GM18907 (cell line): ENCODE measurements around the gene PGC.
"Not testable (repeated sequence)": the region's sequence is repeated elsewhere in the genome, so short reads cannot be mapped to it uniquely, and the experiment has no call there.

Experiments
- ATAC-seq: cut with Tn5 transposase; IDR thresholded peaks from one replicate; pipeline ENCODE4 v1.9.1; 2021; ENCODE audit warnings: mild to moderate bottlenecking, moderate library complexity; ENCODE audit not compliant: unreplicated experiment

PGC gene

DNA sequence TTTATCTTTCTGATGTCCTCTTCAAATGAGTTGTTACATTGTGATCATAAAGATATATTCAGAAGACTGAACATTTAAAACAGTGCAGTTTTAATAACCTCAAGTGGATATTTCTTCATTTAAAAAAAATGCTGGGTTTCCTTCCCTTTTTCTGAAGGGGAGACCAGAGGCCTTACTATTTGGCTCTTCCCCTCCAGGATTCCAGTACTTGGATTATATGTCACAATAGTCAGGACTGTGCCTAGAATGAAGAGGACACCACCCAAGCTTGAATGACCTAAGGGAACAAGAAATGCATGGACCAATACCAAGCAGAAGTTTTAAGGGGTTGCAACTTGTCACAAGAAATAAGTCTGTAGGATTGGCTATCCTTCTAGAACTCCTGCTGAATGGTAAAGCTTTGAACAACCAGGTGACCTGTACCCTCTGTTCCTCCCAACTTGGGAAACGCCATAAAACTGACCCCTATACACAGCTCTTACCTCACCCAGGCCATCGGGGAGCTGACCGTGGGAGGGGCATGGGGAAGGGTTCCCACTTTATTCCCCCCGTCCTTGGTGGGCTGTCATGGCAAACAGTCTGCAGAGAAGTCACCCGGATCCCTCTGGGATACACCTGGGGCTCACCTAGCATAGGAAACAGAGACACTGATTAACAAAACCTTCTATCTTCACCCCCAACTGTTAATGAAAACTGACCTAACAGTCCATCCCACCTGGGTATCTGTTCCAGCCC lies 30.5 kb upstream of the PGC start:
- no peak for ATAC-seq

DNA sequence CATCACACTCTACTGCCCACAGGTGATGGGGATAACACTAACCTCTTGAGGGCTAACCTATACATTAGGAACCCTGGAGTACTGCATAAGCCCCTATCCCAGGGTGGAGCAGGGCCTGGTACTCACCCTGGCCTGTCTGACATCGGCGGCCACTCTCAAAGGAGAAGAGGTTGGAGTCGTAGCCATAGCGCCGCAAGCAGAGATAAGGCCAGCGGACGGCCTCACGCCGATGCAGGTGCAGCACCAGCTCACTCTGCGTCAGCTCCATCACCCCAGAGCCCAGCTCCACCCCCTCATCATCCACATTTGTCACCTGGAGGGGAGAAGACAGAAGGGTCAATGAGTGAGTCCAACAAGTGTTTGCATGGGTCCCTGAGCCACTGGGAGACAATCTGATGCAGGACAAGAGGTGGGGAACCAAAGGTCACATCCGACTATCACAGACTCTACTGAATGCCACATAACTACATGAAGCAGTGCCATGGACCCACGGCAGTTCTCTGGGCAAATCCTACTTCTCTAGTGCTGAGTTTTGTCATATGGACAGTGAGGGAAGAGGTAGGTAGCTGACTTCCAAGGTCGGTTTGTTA lies 28.2 kb upstream of the PGC start:
- ATAC-seq: no peak

DNA sequence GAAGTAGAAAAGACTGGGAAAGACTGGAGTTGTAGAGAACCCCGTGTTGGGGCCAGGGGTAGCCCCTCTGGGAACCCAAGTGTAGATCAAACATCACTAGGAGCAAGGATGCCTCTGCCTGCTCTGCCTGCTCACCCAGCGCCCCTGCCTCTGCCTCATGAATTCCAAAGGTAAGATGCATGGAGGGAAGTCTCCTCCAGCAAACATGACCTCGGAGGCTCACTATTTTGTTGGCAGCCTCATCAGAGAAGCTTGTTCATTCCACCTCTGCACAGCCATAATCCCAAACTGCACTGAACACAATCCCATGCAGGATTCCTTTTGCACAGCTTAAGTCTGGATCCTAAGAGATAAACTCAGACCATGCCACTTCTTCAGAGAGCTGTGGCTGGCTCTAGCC lies 27.6 kb upstream of the PGC start:
- no peak for ATAC-seq

DNA sequence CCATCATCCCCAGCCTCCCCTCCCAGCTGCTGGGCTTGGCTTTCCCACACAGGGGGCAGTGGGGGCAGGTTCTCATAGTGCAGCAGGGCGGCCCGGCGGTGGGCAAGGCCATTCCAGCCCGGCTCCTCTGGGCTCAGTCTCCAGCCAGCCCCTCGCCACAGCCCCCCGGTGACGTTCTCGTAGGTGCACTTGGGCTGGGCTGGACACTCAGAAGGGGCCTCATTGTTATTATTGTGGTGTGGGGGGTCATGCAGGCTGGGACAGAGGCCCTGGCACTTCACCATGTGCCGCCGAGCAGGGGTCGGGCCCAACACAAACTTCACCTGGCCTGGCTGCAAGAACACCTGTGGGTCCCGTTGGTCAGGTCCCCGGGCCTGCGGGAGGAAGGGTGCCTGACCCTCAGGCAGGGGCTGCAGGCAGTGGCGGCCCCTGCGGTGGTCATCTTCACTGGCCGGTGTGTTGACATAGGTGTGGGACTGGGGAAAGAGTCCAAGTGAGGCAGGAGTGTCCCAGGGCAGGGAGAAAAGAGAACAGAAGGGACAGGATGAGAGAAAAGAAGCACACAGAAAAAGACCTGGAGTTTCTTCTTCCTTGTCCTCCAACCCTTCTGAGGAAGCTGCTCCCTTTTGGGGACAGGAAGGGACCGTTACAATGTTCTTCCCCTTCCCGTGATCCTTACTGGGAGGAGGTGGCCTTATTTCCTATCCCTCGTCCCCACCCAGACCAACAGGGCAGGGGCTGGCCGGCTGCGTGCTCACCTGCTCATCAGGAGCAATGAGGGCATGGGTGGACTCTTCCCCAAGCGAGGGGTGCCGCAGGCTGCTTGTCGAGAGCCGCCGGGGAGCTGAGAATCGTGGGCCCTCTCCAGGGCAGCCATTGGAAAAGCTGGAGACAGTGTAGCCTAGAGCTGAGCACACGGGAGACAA lies 24.1 kb upstream of the PGC start:
- no peak for ATAC-seq

DNA sequence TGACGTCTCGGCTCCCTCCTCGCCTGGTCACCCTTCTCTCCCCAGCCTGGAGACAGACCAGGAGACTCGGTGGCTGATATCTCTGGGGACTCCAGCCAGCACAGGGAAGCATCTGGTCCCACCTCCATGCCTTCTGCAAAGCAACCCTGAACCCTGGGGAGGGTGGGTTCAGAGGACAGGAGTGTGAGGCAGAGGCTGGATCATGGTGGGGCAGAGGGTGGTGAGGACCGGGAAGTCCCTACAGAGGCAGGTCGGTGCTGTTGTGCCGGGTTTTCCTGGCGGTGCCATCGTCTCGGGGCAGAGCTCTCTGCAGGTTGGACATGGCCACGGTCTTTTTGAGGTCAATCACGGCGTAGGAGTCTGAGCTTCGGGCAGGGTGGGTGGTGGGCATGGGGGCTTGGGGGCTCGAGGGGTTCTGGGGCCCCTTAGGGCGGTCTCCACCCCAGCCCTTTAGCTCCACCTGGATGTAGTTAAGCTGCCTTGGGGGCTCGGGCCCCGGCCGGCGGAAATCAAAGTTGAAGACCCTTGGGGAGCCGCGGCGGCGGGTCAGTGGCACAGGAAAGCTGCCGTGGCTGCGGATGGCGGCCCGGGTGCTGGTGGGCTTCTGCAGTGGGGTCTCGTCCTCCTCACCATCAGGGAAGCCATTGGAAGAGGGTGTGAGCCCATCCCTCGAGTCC lies 23.3 kb upstream of the PGC start:
- no peak for ATAC-seq

DNA sequence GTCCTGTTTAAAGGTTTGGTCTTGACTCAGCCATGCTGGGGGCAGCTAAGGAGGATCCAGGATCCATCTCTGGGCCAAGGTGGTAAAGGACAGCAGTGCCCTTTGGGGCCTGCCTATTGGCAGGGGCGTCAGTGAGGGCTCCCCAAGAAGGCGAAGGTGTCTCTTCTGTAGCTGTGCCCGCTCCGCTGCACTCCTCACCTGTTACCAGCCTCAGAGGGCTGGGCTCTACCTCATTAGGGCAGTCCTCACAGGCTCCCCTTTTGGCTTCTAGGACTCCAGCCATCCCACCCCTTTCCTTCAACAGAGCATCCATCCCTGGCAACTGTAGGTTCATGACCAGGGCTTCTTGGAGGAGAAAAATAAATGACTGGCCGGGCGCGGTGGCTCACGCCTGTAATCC lies 22.2 kb upstream of the PGC start:
- no peak for ATAC-seq

DNA sequence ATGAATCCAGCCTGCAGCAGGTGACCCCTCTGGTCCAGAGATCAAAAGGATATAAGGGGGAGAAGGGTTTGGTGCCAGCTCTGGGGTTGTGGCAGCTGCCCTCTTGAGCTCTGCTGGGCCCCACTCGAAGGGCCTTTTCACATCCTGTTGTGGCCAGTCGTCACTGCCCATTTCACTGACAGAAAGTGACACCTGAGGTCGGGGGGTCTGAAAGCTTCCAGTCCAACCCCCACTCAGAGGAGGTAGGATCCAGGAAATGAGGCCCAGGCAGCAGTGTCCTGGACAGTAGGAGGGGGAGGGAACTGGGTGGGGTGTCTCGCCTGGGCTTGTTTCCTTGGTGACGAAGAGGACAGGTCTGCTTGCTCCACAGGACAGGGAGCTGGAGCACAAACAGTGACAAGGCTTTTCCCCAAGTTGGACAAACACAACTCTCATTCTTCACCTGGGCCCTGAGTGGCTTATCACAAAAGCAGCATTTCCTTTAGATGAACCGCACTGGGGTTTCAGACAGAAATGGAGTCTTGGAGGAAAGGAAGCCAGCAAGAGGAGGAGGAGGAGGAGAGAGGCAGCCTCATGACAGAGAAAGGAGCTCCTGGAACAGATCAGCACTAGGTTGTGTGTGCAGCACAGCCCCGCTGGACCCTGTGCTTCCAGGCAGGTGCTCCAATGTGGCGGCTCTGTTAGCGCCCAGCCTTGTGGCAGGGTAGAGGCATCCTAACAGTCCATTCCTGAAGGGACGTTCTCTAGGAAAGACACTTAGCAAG lies 21.5 kb upstream of the PGC start:
- ATAC-seq: no peak

DNA sequence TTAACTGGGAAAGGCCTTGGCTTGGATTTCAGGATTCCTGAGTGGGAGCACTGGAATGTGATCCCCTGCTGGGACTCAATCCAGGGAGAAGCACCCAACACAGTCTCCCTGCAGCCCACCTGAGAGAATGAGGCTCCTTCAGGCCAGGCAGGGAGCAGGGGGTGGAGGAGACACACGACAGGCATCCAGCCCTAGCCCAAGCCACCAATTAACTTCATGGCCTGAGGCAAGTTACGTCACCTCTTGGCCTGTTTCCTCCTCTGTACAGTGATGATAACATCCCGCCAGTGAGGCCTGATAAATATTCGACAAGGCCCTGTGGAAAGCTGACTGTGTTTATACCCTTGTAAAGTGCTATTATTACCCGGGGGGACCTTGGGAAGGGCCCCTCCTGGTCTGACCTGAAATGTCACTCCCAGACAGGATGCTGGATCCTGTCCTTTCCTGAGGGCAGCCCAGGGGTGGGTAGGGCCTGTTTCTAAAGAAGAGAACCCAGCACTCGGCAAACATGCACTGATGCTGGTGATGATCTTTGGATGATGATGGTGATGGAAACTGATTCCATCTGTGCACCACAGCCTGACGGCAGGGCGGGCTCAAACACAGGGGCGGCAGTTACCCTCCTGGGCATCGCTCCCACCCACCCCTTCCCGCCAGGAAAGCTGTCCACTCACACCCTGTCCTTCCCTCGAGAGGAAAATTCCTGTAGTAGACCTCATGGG lies 20.1 kb upstream of the PGC start:
- ATAC-seq: no peak

DNA sequence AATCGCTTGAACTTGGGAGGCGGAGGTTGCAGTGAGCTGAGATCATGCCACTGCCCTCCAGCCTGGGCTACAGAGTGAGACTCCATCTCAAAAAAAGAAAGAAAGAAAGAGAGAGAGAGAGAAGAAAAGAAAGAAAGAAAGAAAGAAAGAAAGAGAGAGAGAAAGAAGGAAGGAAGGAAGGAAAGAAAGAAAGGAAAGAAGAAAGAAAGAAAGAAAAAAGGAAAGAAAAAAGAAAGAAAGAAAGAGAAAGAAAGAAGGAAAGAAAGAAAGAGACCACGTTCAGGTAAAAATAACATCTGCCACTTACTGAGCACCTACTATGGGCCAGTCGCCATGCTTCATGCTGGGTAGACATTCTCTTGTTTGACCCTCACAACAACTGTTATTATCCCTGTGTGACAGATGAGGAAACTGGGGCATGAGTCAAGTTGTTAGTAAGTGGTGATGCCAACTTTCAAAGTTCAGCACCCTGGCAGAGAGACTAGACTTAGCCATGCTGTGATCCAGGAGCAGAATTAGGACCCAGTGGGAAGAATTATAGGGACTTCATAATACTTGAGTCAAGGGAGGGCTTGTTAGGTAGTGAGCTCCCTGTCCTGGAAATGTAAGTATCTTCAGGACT lies 19.0 kb upstream of the PGC start:
- not testable (repeated sequence) for ATAC-seq

DNA sequence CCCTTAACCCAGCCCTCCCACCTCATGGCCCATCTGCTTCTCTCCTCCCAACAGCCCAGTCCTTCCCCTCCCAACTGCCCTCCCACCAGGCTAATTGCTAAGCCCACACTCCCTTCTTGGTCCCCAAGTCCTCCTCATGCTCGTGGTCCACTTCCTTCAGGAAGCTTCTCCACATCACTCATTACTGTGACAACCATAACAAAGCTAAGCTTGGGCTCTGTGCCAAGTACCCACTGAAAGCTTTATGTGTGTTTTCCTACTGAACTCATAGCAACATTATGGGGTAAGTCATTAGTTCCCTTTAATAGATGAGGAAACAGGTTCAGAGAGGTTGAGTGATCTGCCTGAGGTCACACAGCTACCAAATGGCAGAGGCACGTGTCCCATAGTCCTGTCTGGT lies 16.3 kb upstream of the PGC start:
- no peak for ATAC-seq

DNA sequence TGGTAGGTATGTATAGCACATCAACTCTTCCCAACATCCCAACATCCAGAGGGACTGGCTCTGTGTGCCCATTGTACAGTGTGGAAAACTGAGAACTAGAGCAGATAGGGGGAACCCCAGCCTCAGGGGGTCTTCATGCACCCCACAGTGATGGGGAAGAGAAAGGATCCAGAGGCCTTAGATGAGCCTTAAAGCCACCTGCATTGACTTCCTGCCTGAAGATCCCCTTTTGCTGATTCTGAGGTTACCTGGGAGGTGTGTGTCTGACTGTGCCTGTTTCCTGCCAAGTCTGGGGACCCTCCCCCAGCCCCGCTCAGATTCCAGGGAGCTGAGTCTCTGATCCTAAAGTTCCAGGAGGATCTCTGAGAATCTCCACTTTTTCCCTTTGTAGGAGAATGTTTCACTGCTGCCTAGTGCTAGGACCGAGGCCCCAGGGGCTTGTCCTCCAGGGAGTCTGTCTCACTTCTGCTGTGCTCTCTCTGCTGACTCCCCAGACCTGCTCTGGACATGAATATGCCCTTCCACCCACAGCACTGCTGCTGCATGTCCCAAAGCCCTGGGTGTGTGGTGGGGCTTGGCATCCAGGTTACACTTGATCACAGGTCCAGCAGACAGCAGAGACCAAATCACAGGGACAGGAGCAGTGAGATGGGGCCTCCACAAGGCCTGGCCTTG lies 12.8 kb upstream of the PGC start:
- no peak for ATAC-seq

DNA sequence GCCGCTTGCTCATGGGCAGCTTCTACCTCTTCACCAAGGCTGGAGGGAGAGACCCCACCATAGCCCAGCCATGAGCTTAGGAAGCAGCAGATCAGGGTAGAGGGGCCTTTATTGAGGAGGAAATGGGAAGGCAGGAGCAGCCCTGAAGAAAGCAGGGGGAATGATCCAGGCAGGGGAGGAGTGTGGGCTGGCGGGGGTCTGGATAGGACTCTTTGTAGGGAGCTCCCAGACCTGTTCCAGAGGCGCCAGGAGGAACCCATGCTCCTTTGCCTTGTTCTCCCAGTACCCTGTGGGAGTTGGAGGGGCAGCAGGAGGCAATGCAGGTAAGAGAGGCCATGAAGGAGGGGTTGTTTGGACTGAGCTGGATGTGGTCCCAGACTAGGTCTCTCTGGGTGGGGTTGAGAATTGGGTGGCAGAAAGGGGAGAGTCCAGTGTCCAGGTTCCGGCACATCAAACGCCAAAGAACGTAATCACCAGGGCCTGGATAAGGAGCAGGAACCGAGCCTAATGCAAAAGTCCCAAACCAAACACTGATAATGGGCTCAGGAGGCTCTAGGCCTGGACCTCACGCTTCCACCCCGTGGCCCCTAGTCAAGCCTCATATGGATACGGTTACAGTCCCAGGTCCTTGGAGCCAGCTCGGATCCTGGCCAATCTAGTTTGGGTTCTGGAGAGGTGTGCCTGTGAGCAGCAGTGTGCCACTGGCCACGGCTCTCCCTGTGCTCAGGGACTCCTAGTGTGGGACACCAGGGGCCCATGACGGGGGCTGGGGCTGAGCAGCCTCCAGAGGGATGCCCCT lies 12.1 kb upstream of the PGC start:
- no peak for ATAC-seq

DNA sequence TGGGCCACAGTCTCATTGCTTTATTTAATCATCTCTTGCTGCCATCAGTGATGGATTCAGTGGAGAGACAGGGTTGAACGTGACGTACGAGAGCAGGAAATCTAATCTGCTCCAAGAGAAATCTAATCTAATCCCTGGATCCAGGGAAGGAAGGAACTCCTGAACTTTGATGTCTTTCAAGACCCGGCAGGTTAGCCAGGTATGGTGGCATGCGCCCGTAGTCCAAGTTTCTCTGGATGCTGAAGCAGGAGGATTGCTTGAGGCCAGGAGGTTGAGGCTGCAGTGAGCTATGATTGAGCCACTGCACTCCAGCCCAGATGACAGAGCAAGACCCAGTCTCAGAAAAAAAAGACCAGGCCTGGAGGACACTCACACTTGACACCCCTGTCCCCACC lies 11.4 kb upstream of the PGC start:
- no peak for ATAC-seq

DNA sequence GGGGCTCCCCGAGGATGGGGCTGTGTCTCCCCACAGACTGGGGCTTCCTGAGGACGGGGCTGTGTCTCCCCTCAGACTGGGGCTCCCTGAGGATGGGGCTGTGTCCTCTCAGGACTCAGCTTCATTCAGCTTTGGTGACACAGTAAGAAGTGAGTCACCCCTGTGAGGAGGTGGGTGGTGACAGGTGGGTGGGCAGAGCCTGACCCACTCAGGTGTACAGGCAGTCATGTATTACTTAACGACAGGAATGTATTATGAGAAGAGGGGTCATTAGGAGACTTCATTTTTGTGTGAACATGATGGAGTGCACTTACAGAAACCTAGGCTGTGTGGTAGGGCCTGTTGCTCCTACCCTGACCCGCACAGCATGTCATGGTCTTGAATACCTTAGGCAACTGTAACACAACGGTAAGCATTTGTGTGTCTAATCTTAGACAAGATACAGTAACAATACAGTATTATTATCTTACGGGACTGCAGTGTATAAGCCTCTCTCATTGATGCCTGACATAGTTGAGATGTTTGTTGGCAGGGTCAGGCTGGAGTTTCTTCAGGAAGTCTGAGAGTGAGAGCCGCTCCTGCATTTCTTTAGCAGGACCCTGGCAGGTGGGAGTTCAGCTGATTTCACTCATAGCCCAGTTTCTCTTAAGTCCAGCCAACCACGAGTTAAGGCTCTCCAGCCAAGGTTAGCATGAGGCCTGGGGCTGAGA lies 10.9 kb upstream of the PGC start:
- ATAC-seq: no peak

DNA sequence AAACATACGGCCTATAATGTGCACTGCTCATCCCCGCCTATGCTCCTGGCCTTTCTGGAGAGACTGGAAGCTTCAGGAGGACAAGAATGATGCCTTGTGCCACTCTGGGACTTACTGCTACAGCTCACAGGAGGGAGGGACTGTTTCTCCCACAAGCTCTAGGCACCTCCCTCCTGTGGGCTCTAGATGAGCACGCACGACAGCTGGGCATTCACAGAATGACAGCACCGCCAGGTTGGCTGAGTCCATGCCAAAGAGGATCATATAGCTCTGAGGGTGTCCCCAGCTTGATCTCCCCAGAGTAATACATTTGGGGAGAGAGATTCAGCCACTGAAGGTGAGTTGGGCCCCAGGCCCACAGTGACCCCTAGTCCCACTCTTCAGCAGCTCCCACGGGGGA lies 10.1 kb upstream of the PGC start:
- ATAC-seq: no peak

DNA sequence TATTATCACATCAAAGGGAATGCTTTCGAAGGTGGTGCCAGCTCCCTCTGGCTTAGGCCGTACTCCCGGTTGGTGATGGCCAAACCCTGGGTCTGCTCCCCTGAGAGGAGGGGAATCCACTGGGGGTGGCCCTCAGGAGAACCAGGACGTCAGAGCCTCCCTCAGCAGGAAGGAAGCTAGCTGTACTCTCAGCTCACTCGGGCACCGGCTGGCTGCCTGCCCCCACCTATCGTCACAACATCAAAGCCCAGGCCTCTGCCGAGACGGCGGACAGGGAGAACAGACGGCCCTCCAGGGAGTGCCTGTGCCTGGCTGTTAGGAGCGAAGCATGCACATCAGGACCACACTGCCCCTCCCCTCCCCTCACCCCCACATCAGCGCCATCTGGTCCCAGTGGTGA lies 9.2 kb upstream of the PGC start:
- no peak for ATAC-seq

DNA sequence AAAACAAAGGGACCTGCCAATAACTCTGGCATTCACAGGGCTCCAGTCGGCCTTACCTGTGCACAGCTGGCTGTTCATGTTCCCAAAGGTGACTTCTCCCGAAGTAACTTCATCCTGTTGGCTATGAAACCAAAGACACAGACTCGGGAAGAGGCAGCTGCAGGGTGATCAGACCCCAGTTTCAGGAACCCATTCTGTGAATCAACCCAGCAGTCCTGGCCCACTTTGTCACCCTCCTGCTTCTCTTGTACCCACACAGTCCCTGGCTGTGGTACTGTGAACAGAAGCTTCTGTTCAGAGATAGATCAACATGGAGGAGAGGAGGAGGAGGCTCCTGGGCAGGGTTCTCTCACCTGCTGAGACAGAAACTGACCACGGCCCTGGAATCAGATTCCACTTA lies 8.7 kb upstream of the PGC start:
- ATAC-seq: no peak

DNA sequence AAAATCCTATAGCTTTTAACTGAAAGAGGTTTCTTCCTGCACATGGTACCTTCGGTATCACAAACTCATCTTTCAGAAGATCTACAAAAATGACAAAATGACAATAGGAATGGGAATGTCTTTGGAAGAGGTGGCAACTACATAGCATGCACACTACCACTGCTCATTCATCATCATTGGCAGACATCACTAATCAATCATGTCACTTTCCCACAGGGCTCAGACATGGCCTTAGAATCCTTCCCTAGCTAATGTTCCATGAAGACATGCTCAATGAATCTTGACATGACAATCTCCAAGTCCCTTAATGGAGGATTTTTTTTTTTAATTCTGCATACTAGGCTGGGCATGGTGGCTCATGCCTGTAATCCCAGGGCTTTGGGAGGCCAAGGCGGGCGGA lies 3.2 kb upstream of the PGC start:
- no peak for ATAC-seq
